Fibroblast of mammary gland (primary cell): ENCODE data around the gene ELOA.
A peak's percentile ranks its signal among the peaks of the same experiment; 100 is the strongest.

Experiments used
- DNase-seq: peaks from one replicate; pipeline ENCODE4 v3.0.0-alpha.2; 2010; ENCODE audit warnings: low read depth
- H3K4me3 ChIP-seq: 2 replicates; pipeline ENCODE4 v1.5.1; 2011; ENCODE audit warnings: low read depth, mild to moderate bottlenecking, low read length, moderate library complexity; ENCODE audit not compliant: control insufficient read depth
- CTCF ChIP-seq: conservative IDR thresholded peaks from 2 replicates; pipeline ENCODE4 v1.5.1; 2011; ENCODE audit warnings: low read depth, low read length, inconsistent platforms; ENCODE audit not compliant: control insufficient read depth, insufficient read depth

Gene ELOA

GRCh38 chr1:23810818-23811540, 67.7 kb downstream of the ELOA start:
- peak; percentile 43 for DNase-seq
- TF ChIP-seq CTCF, result peak; percentile 72
- no peak overlapping the region for H3K4me3 ChIP-seq
